ENCODE results near the gene KPNA3. TPM values are rescaled to one million over a fixed set of nuclear protein-coding genes. Genes with fewer than 3 reads are reported as not detected.

The KPNA3 gene
- total RNA-seq, 1 donor from 2014 or later: 46.6 TPM

- Mint-ChIP-seq H3K4me1 (ENCODE audit: low read depth, unreplicated experiment) (no peaks in the 10 kb centered on the region), H3K36me3 (ENCODE audit: unreplicated experiment) (peaks cover 9% of the 10 kb centered on the region), H3K27me3 (ENCODE audit: unreplicated experiment) (no peaks in the 10 kb centered on the region), H3K4me3 (ENCODE audit: unreplicated experiment) (no peak overlapping the region), H3K27ac (ENCODE audit: unreplicated experiment) (no peak overlapping the region), H3K9me3 (ENCODE audit: unreplicated experiment) (peaks cover 3% of the 10 kb centered on the region)
- no peak for TF ChIP-seq CTCF (IDR thresholded peaks at IDR 0.05; ENCODE audit: partially characterized antibody, unreplicated experiment)
- no peak for DNase-seq
Observed at GRCh38 chr13:49838989-49839388, 46.5 kb upstream of the KPNA3 start.

- no peak for DNase-seq
- no peak for TF ChIP-seq CTCF (IDR thresholded peaks at IDR 0.05; ENCODE audit: partially characterized antibody, unreplicated experiment)
- H3K27me3 Mint-ChIP-seq (ENCODE audit: unreplicated experiment): no peaks in the 10 kb centered on the region
- H3K27ac Mint-ChIP-seq (ENCODE audit: unreplicated experiment): no peak overlapping the region
- H3K4me3 Mint-ChIP-seq (ENCODE audit: unreplicated experiment): no peak overlapping the region
- H3K4me1 Mint-ChIP-seq (ENCODE audit: low read depth, unreplicated experiment): no peaks in the 10 kb centered on the region
- peaks cover 4% of the 10 kb centered on the region for H3K36me3 Mint-ChIP-seq (ENCODE audit: unreplicated experiment)
- H3K9me3 Mint-ChIP-seq (ENCODE audit: unreplicated experiment): peaks cover 3% of the 10 kb centered on the region
Observed at GRCh38 chr13:49836516-49836915, 44.0 kb upstream of the KPNA3 start.

GRCh38 chr13:49833402-49833801, 40.9 kb upstream of the KPNA3 start:
- no peak overlapping the region for H3K4me3 Mint-ChIP-seq (ENCODE audit: unreplicated experiment)
- peaks cover 3% of the 10 kb centered on the region for H3K9me3 Mint-ChIP-seq (ENCODE audit: unreplicated experiment)
- H3K27ac Mint-ChIP-seq (ENCODE audit: unreplicated experiment): no peak overlapping the region
- H3K27me3 Mint-ChIP-seq (ENCODE audit: unreplicated experiment): no peaks in the 10 kb centered on the region
- no peak for DNase-seq
- no peak for TF ChIP-seq CTCF (IDR thresholded peaks at IDR 0.05; ENCODE audit: partially characterized antibody, unreplicated experiment)
- no peaks in the 10 kb centered on the region for H3K36me3 Mint-ChIP-seq (ENCODE audit: unreplicated experiment)
- no peaks in the 10 kb centered on the region for H3K4me1 Mint-ChIP-seq (ENCODE audit: low read depth, unreplicated experiment)

- no peaks in the 10 kb centered on the region for H3K4me1 Mint-ChIP-seq (ENCODE audit: low read depth, unreplicated experiment)
- TF ChIP-seq CTCF (IDR thresholded peaks at IDR 0.05; ENCODE audit: partially characterized antibody, unreplicated experiment): no peak
- H3K36me3 Mint-ChIP-seq (ENCODE audit: unreplicated experiment): no peaks in the 10 kb centered on the region
- no peak for DNase-seq
- no peak overlapping the region for H3K4me3 Mint-ChIP-seq (ENCODE audit: unreplicated experiment)
- peaks cover 3% of the 10 kb centered on the region for H3K9me3 Mint-ChIP-seq (ENCODE audit: unreplicated experiment)
- no peak overlapping the region for H3K27ac Mint-ChIP-seq (ENCODE audit: unreplicated experiment)
- H3K27me3 Mint-ChIP-seq (ENCODE audit: unreplicated experiment): no peaks in the 10 kb centered on the region
Observed at GRCh38 chr13:49831455-49831854, 39.0 kb upstream of the KPNA3 start.

GRCh38 chr13:49830721-49831120, 38.2 kb upstream of the KPNA3 start:
- H3K36me3 Mint-ChIP-seq (ENCODE audit: unreplicated experiment): no peaks in the 10 kb centered on the region
- H3K27me3 Mint-ChIP-seq (ENCODE audit: unreplicated experiment): no peaks in the 10 kb centered on the region
- no peak overlapping the region for H3K27ac Mint-ChIP-seq (ENCODE audit: unreplicated experiment)
- no peak for DNase-seq
- no peak for TF ChIP-seq CTCF (IDR thresholded peaks at IDR 0.05; ENCODE audit: partially characterized antibody, unreplicated experiment)
- H3K4me1 Mint-ChIP-seq (ENCODE audit: low read depth, unreplicated experiment): no peaks in the 10 kb centered on the region
- H3K4me3 Mint-ChIP-seq (ENCODE audit: unreplicated experiment): no peak overlapping the region
- peaks cover 3% of the 10 kb centered on the region for H3K9me3 Mint-ChIP-seq (ENCODE audit: unreplicated experiment)

Measured in glutamatergic neuron (in vitro differentiated cells).